ENCODE measurements around the gene RBP7.

GRCh38 chr1:10025354-10025753 lies 28.3 kb downstream of the RBP7 start:
- TF ChIP-seq, protein P1, sequence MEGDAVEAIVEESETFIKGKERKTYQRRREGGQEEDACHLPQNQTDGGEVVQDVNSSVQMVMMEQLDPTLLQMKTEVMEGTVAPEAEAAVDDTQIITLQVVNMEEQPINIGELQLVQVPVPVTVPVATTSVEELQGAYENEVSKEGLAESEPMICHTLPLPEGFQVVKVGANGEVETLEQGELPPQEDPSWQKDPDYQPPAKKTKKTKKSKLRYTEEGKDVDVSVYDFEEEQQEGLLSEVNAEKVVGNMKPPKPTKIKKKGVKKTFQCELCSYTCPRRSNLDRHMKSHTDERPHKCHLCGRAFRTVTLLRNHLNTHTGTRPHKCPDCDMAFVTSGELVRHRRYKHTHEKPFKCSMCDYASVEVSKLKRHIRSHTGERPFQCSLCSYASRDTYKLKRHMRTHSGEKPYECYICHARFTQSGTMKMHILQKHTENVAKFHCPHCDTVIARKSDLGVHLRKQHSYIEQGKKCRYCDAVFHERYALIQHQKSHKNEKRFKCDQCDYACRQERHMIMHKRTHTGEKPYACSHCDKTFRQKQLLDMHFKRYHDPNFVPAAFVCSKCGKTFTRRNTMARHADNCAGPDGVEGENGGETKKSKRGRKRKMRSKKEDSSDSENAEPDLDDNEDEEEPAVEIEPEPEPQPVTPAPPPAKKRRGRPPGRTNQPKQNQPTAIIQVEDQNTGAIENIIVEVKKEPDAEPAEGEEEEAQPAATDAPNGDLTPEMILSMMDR (IDR thresholded peaks at IDR 0.05 in 2 of 3, conservative IDR thresholded peaks at IDR 0.05 in 1 of 3; ENCODE audit: control insufficient read depth in 2 of 3, extremely low read depth in 1 of 3, insufficient read depth in 1 of 3, low read depth in 3 of 3, low read length in 3 of 3): no peak
- TF ChIP-seq POU2F2 (IDR thresholded peaks at IDR 0.05; ENCODE audit: borderline replicate concordance, low read depth, low read length): no peak
- TF ChIP-seq USF2 (IDR thresholded peaks at IDR 0.05; ENCODE audit: borderline replicate concordance, low read depth, low read length): no peak
- TF ChIP-seq CEBPB (IDR thresholded peaks at IDR 0.05; ENCODE audit: borderline replicate concordance in 1 of 2, low read depth in 2 of 2, low read length in 2 of 2): no peak
- TF ChIP-seq RFX5 (IDR thresholded peaks at IDR 0.05; ENCODE audit: low read depth, low read length): no peak
- TF ChIP-seq STAT1 (conservative IDR thresholded peaks at IDR 0.05): no peak
- TF ChIP-seq POLR2A (IDR thresholded peaks at IDR 0.05; ENCODE audit: low read depth, low read length): no peak
- no peak for TF ChIP-seq TCF7 (IDR thresholded peaks at IDR 0.05; ENCODE audit: borderline replicate concordance)
- no peak for TF ChIP-seq EZH2 (IDR thresholded peaks at IDR 0.05; ENCODE audit: borderline replicate concordance, control insufficient read depth, low read depth, low read length)
- no peak for TF ChIP-seq YY1 (IDR thresholded peaks at IDR 0.05; ENCODE audit: low read depth, low read length)
- no peak for TF ChIP-seq POLR2AphosphoS2 (IDR thresholded peaks at IDR 0.05; ENCODE audit: low read depth, low read length)
